Measurements from ENCODE around the gene XCL2.

XCL2 gene

GRCh38 chr1:168520052-168520751 lies 23.6 kb downstream of the XCL2 start:
- H3K27me3 ChIP-seq (ENCODE audit: insufficient read depth, low read depth, severe bottlenecking) = no peaks in the 10 kb centered on the region
- H3K9me3 ChIP-seq (ENCODE audit: severe bottlenecking) = no peaks in the 10 kb centered on the region
- TF ChIP-seq CTCF (IDR thresholded peaks at IDR 0.05; ENCODE audit: low read depth, low read length) = no peak
- H3K27ac ChIP-seq = no peak overlapping the region
- no peak for DNase-seq
- no peak overlapping the region for H3K4me3 ChIP-seq (ENCODE audit: low read depth, low read length)
- H3K36me3 ChIP-seq = no peaks in the 10 kb centered on the region

DNA sequence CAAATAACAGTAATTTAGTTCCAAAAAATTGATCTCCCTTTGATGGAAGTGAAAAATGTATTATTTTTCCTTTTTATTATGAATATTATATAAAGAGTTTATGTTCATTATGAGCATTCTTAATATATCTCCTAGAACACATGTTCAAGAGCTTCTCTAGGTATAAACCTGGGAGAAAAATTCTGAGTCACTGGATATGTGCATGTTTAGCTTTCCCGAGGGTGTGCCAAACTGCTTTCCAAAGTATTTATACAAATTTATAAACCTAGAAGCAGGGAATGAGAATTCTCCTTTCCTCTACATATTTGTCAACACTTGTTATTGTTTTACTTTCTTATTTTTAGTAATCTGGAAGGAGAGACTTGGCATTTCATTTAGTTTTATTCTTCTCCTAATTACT lies 25.0 kb downstream of the XCL2 start:
- Histone ChIP-seq H3K4me3 (ENCODE audit: low read depth, low read length) (no peak overlapping the region), H3K9me3 (ENCODE audit: severe bottlenecking) (no peaks in the 10 kb centered on the region), H3K27ac (no peak overlapping the region), H3K36me3 (no peaks in the 10 kb centered on the region), H3K27me3 (ENCODE audit: insufficient read depth, low read depth, severe bottlenecking) (no peaks in the 10 kb centered on the region)
- no peak for DNase-seq
- TF ChIP-seq CTCF (IDR thresholded peaks at IDR 0.05; ENCODE audit: low read depth, low read length) = no peak

DNA sequence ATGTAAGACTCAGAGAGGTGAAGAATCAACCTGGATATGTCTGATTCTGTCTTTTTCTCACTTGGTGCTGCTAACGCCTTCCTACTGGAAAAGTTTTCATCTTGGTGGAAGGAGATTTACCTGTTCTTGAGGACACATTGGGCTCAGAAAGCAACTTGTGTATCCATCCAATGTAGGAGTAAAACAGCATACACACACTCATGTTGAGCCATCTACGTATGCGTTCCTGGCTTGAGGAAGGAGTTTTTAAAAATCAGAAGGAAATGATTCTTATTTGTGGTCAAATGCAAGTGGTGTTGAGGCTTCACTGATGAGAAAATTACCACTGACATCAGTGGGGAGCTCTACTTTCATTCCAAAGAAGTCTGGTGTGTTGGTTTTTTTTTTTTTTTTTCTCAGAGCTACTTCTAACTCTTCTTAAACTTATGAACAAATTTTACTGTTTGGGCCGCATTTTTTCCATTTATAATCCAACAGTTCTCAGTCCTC lies 25.6 kb downstream of the XCL2 start:
- Histone ChIP-seq H3K27me3 (ENCODE audit: insufficient read depth, low read depth, severe bottlenecking) (no peaks in the 10 kb centered on the region), H3K27ac (no peak overlapping the region), H3K36me3 (no peaks in the 10 kb centered on the region), H3K4me3 (ENCODE audit: low read depth, low read length) (no peak overlapping the region), H3K9me3 (ENCODE audit: severe bottlenecking) (no peaks in the 10 kb centered on the region)
- no peak for DNase-seq
- TF ChIP-seq CTCF (IDR thresholded peaks at IDR 0.05; ENCODE audit: low read depth, low read length) = no peak

GRCh38 chr1:168514455-168514854 lies 29.3 kb downstream of the XCL2 start:
- H3K4me3 ChIP-seq (ENCODE audit: low read depth, low read length) = no peak overlapping the region
- H3K9me3 ChIP-seq (ENCODE audit: severe bottlenecking) = no peaks in the 10 kb centered on the region
- no peak for DNase-seq
- no peaks in the 10 kb centered on the region for H3K36me3 ChIP-seq
- H3K27me3 ChIP-seq (ENCODE audit: insufficient read depth, low read depth, severe bottlenecking) = no peaks in the 10 kb centered on the region
- TF ChIP-seq CTCF (IDR thresholded peaks at IDR 0.05; ENCODE audit: low read depth, low read length) = no peak
- no peak overlapping the region for H3K27ac ChIP-seq

GRCh38 chr1:168513656-168514404 lies 30.0 kb downstream of the XCL2 start:
- TF ChIP-seq CTCF (IDR thresholded peaks at IDR 0.05; ENCODE audit: low read depth, low read length) = no peak
- Histone ChIP-seq H3K27ac (no peak overlapping the region), H3K4me3 (ENCODE audit: low read depth, low read length) (no peak overlapping the region)

More at GRCh38 chr1:168513656-168514404, 30.0 kb downstream of the XCL2 start:
- Histone ChIP-seq H3K9me3 (ENCODE audit: severe bottlenecking) (no peaks in the 10 kb centered on the region), H3K27me3 (ENCODE audit: insufficient read depth, low read depth, severe bottlenecking) (no peaks in the 10 kb centered on the region), H3K36me3 (no peaks in the 10 kb centered on the region)
- no peak for DNase-seq

All from WERI-Rb-1 (cell line).